Smooth muscle cell (in vitro differentiated cells): ENCODE data around the gene ZNF26. TPM values are rescaled to one million over a fixed set of nuclear protein-coding genes. Genes with fewer than 3 reads are reported as not detected.

Experiments used
- DNase-seq: peaks from one replicate; lab custom pipeline; 2025; ENCODE audit not compliant: unreplicated experiment; lab: John Stamatoyannopoulos, UW
- H2AFZ ChIP-seq: fragments of 200-600 bp; sonication (generic); 2 replicates; pipeline ENCODE4 v1.6.0; 2016; ENCODE audit warnings: antibody characterized with exemption, low read depth, mild to moderate bottlenecking
- H3F3A ChIP-seq: fragments of 200-600 bp; sonication (generic); 2 replicates; pipeline ENCODE4 v1.6.0; 2017; ENCODE audit warnings: antibody characterized with exemption, low read depth
- H3K27ac ChIP-seq: fragments of 200-600 bp; sonication (generic); 2 replicates; pipeline ENCODE4 v1.5.1; 2016; ENCODE audit warnings: low read depth, mild to moderate bottlenecking
- H3K27me3 ChIP-seq: fragments of 200-600 bp; sonication (generic); 2 replicates; pipeline ENCODE4 v1.6.1; 2016; ENCODE audit warnings: low read depth, mild to moderate bottlenecking
- H3K36me3 ChIP-seq: fragments of 200-600 bp; sonication (generic); 2 replicates; pipeline ENCODE4 v1.5.1; 2016; ENCODE audit warnings: low read depth
- H3K4me1 ChIP-seq: fragments of 200-600 bp; sonication (generic); 2 replicates; pipeline ENCODE4 v1.5.1; 2016; ENCODE audit warnings: low read depth
- H3K4me2 ChIP-seq: fragments of 200-600 bp; sonication (generic); 2 replicates; pipeline ENCODE4 v1.6.0; 2016; ENCODE audit warnings: mild to moderate bottlenecking
- H3K4me3 ChIP-seq: fragments of 200-600 bp; sonication (generic); 2 replicates; pipeline ENCODE4 v1.5.1; 2016; ENCODE audit warnings: mild to moderate bottlenecking
- H3K79me2 ChIP-seq: fragments of 200-600 bp; sonication (generic); 2 replicates; pipeline ENCODE4 v1.6.0; 2016; ENCODE audit warnings: low read depth, mild to moderate bottlenecking
- H3K9ac ChIP-seq: fragments of 200-600 bp; sonication (generic); 2 replicates; pipeline ENCODE4 v1.6.0; 2016; ENCODE audit warnings: low read depth
- H3K9me3 ChIP-seq: fragments of 200-600 bp; sonication (generic); replicated peaks from 2 replicates; pipeline ENCODE4 v1.5.1; 2016; ENCODE audit warnings: low read depth
- H4K20me1 ChIP-seq: fragments of 200-600 bp; sonication (generic); 2 replicates; pipeline ENCODE4 v1.6.0; 2016; ENCODE audit warnings: low read depth
- WGBS: methylation state at CpG from one replicate; pipeline ENCODE4 v1.1.7; 2016; ENCODE audit warnings: low lambda C conversion rate; 5-methylcytosine and 5-hydroxymethylcytosine counted together
- polyA plus RNA-seq: library from polyadenylated mRNA; unstranded; fragments of >200 nt; fragmentation: Nextera tagmentation; extraction: Ambion mirVana; gene quantifications from 2 replicates; pipeline ENCODE4 v1.2.1, GENCODE V29; 2016
- small RNA-seq: library from RNA; depleted of rRNA; stranded (forward); fragments of <200 nt; gene quantifications from one replicate; pipeline ENCODE3, GENCODE V24; 2014
- total RNA-seq: library from RNA; depleted of rRNA; stranded (reverse); fragments of >200 nt; gene quantifications from 2 replicates; pipeline ENCODE4 v1.2.3, GENCODE V29; 2014
- TF ChIP-seq, protein P1 (sequence below): fragments of 200-600 bp; sonication (generic); IDR thresholded peaks from 2 replicates; pipeline ENCODE4 v1.5.1; 2017; ENCODE audit warnings: borderline replicate concordance, mild to moderate bottlenecking, antibody characterized with exemption; ENCODE audit not compliant: insufficient read depth, poor library complexity, severe bottlenecking

Gene ZNF26
- total and polyA plus RNA-seq, 2 experiments from 2014 or later: 6.1 to 8.8 TPM

DNA sequence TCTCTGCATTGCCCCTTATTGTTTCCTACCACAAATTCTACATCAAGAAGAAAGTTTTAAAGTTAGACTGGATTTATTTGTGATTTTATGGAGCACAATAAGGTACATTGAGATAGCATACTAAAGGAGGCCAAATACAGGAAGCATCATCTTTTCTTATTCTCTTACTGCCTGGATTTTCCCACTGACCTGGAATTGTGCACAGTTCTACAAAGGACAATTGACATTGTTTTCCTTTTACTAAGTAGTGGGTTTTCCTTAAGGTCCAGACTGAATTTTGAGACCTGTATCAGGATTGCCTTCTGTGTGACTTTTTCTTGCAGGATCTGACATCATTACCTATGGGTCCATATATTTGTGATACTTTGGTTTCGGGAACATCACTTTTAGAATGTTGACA is 75.8 kb downstream of the ZNF26 start:
- H3F3A ChIP-seq: peaks cover 29% of the 10 kb centered on the region
- no peak overlapping the region for H3K4me2 ChIP-seq
- H3K79me2 ChIP-seq: no peaks in the 10 kb centered on the region
- no peak overlapping the region for H3K9ac ChIP-seq
- no peaks in the 10 kb centered on the region for H3K27me3 ChIP-seq
- H3K4me1 ChIP-seq: no peaks in the 10 kb centered on the region
- no peak overlapping the region for H3K27ac ChIP-seq
- TF ChIP-seq, protein P1, sequence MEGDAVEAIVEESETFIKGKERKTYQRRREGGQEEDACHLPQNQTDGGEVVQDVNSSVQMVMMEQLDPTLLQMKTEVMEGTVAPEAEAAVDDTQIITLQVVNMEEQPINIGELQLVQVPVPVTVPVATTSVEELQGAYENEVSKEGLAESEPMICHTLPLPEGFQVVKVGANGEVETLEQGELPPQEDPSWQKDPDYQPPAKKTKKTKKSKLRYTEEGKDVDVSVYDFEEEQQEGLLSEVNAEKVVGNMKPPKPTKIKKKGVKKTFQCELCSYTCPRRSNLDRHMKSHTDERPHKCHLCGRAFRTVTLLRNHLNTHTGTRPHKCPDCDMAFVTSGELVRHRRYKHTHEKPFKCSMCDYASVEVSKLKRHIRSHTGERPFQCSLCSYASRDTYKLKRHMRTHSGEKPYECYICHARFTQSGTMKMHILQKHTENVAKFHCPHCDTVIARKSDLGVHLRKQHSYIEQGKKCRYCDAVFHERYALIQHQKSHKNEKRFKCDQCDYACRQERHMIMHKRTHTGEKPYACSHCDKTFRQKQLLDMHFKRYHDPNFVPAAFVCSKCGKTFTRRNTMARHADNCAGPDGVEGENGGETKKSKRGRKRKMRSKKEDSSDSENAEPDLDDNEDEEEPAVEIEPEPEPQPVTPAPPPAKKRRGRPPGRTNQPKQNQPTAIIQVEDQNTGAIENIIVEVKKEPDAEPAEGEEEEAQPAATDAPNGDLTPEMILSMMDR: no peak
- no peak overlapping the region for H3K4me3 ChIP-seq
- H2AFZ ChIP-seq: no peak overlapping the region
- no peaks in the 10 kb centered on the region for H4K20me1 ChIP-seq
- H3K36me3 ChIP-seq: peaks cover 48% of the 10 kb centered on the region
- no peak for DNase-seq
- 100% methylated on average over 1 of the region's 1 CpG for WGBS
- H3K9me3 ChIP-seq: peaks cover 82% of the 10 kb centered on the region

DNA sequence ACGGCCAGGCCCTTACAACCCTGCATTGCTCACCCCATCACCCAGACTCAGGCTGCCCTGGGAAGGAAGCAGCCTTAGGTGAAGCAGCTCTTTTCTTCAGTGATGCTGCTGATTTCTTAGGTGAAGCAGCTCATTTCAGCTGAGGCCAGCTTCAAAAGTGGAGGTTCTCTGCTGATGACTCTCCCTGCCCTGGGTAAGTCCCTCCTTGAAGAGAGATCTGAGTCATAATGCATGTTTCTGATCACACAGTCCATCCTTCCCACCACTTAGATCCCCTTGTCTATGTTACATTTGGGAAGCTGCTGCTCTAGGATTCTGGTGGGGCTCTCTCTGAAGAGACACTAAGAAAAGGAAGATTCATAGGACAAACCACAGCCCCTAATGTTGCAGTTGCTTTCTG is 77.4 kb downstream of the ZNF26 start:
- no peaks in the 10 kb centered on the region for H3K27me3 ChIP-seq
- H3K4me3 ChIP-seq: no peak overlapping the region
- peaks cover 13% of the 10 kb centered on the region for H3F3A ChIP-seq
- no peaks in the 10 kb centered on the region for H3K4me1 ChIP-seq
- no peak overlapping the region for H3K27ac ChIP-seq
- no peak overlapping the region for H2AFZ ChIP-seq
- no peaks in the 10 kb centered on the region for H4K20me1 ChIP-seq
- WGBS: 100% methylated on average over 1 of the region's 1 CpG
- no peaks in the 10 kb centered on the region for H3K79me2 ChIP-seq
- H3K9me3 ChIP-seq: peaks cover 74% of the 10 kb centered on the region
- no peak overlapping the region for H3K4me2 ChIP-seq
- no peak overlapping the region for H3K9ac ChIP-seq
- TF ChIP-seq, protein P1: no peak
- no peak for DNase-seq
- H3K36me3 ChIP-seq: peaks cover 33% of the 10 kb centered on the region

DNA sequence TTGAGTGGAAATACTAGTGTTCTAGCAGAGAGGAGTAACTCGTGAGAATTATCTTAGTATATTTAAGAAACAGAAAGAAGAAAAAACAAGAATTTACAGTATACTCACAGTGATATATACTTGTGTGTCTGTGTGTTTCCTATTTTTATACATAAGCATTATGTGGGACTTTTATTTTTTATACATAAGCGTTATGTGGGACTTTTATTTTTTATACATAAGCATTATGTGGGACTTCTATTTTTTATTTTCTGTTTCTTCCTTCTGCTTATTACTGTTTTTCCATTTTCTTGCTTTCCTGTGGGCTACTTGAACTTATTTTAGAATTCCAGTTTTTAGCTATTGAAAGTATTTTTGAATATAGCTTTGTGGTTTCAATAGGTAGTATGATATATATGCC is 87.7 kb downstream of the ZNF26 start:
- Histone ChIP-seq H3K36me3 (no peaks in the 10 kb centered on the region), H3K4me3 (no peak overlapping the region), H3K4me1 (no peaks in the 10 kb centered on the region), H4K20me1 (no peaks in the 10 kb centered on the region), H3K79me2 (no peaks in the 10 kb centered on the region), H3F3A (no peaks in the 10 kb centered on the region), H3K27ac (no peak overlapping the region), H3K27me3 (no peaks in the 10 kb centered on the region), H3K9me3 (peaks cover 29% of the 10 kb centered on the region), H3K4me2 (no peak overlapping the region), H2AFZ (no peak overlapping the region), H3K9ac (no peak overlapping the region)
- TF ChIP-seq, protein P1: no peak
- WGBS: 88% methylated on average over 2 of the region's 2 CpGs
- no peak for DNase-seq

Small RNA genes within 50 kb of the gene (small RNA-seq; reads per million reads assigned to genes)
- gene RNU4ATAC12P: not detected

Other genes starting within 250 kb of the ZNF26 start
- 90.5 and 94.8 TPM in 2 replicates for gene ANKLE2, start 224.5 kb upstream of the ZNF26 start, total RNA-seq
- 56.4 and 79.8 TPM in 2 replicates for gene ANKLE2, start 224.5 kb upstream of the ZNF26 start, polyA plus RNA-seq
- 34.5 and 60.1 TPM in 2 replicates for gene GOLGA3, start 157.5 kb upstream of the ZNF26 start, total RNA-seq
- gene GOLGA3, start 157.5 kb upstream of the ZNF26 start, polyA plus RNA-seq: 25.1 and 53.1 TPM in 2 replicates
- 24.0 and 27.5 TPM in 2 replicates for gene CHFR, start 98.8 kb upstream of the ZNF26 start, total RNA-seq
- 24.0 and 26.2 TPM in 2 replicates for gene CHFR, start 98.8 kb upstream of the ZNF26 start, polyA plus RNA-seq
- 9.7 and 13.9 TPM in 2 replicates for gene ZNF605, start 30.1 kb upstream of the ZNF26 start, total RNA-seq
- gene ZNF605, start 30.1 kb upstream of the ZNF26 start, polyA plus RNA-seq: 4.1 and 6.3 TPM in 2 replicates
- gene ZNF84, start 51.1 kb downstream of the ZNF26 start, total RNA-seq: 28.5 and 35.9 TPM in 2 replicates
- 12.1 and 16.5 TPM in 2 replicates for gene ZNF84, start 51.1 kb downstream of the ZNF26 start, polyA plus RNA-seq
- gene ZNF140, start 94.6 kb downstream of the ZNF26 start, total RNA-seq: 24.5 and 30.9 TPM in 2 replicates
- 13.8 and 20.9 TPM in 2 replicates for gene ZNF140, start 94.6 kb downstream of the ZNF26 start, polyA plus RNA-seq
- gene ZNF891, start 143.9 kb downstream of the ZNF26 start, total RNA-seq: 0.90 and 1.2 TPM in 2 replicates
- gene ZNF891, start 143.9 kb downstream of the ZNF26 start, polyA plus RNA-seq: 0.25 and 0.30 TPM in 2 replicates
- gene ZNF10, start 144.3 kb downstream of the ZNF26 start, total RNA-seq: 4.7 and 13.8 TPM in 2 replicates
- gene ZNF10, start 144.3 kb downstream of the ZNF26 start, polyA plus RNA-seq: 2.9 and 4.2 TPM in 2 replicates
- gene ZNF268, start 195.1 kb downstream of the ZNF26 start, total RNA-seq: 25.1 and 37.2 TPM in 2 replicates
- gene ZNF268, start 195.1 kb downstream of the ZNF26 start, polyA plus RNA-seq: 9.4 and 9.8 TPM in 2 replicates
- not detected in 2 replicates for gene ANHX, start 249.5 kb downstream of the ZNF26 start, total RNA-seq
- gene ANHX, start 249.5 kb downstream of the ZNF26 start, polyA plus RNA-seq: not detected in 2 replicates